Mesendoderm (in vitro differentiated cells): ENCODE measurements around the gene SIRPA.

ENCODE experiments used
- DNase-seq: peaks from one replicate; pipeline ENCODE4 v3.0.0; 2013
- H2AK5ac ChIP-seq: 2 replicates; pipeline ENCODE4 v1.6.1; 2013; ENCODE audit warnings: low read length, inconsistent platforms
- H2BK120ac ChIP-seq: 2 replicates; pipeline ENCODE4 v1.6.1; 2013; ENCODE audit warnings: low read depth, mild to moderate bottlenecking, low read length, moderate library complexity, mixed read lengths
- H2BK15ac ChIP-seq: replicated peaks from 2 replicates; pipeline ENCODE4 v1.6.1; 2013; ENCODE audit warnings: low read depth, mild to moderate bottlenecking, moderate library complexity
- H2BK5ac ChIP-seq: 2 replicates; pipeline ENCODE4 v1.6.1; 2013; ENCODE audit warnings: low read length, inconsistent platforms
- H3K18ac ChIP-seq: 2 replicates; pipeline ENCODE4 v1.6.1; 2013; ENCODE audit warnings: mild to moderate bottlenecking, low read length, mixed read lengths
- H3K23ac ChIP-seq: one replicate; pipeline ENCODE4 v1.6.1; 2013; ENCODE audit warnings: low read length
- H3K27ac ChIP-seq: 2 replicates; pipeline ENCODE4 v1.5.1; 2013; ENCODE audit warnings: low read depth, mild to moderate bottlenecking, inconsistent platforms, low read length, moderate library complexity
- H3K27me3 ChIP-seq: 2 replicates; pipeline ENCODE4 v1.6.1; 2013; ENCODE audit warnings: low read length, control low read depth, mild to moderate bottlenecking, inconsistent platforms; ENCODE audit not compliant: insufficient read depth, poor library complexity
- H3K36me3 ChIP-seq: 2 replicates; pipeline ENCODE4 v1.6.1; 2013; ENCODE audit warnings: low read length, inconsistent platforms; ENCODE audit not compliant: control insufficient read depth, insufficient read depth
- H3K4ac ChIP-seq: one replicate; pipeline ENCODE4 v1.6.1; 2013; ENCODE audit warnings: low read depth, mild to moderate bottlenecking, low read length, moderate library complexity
- H3K4me1 ChIP-seq: 2 replicates; pipeline ENCODE4 v1.6.1; 2013; ENCODE audit warnings: low read depth, low read length, inconsistent platforms; ENCODE audit not compliant: control insufficient read depth
- H3K4me2 ChIP-seq: 2 replicates; pipeline ENCODE4 v1.6.1; 2013; ENCODE audit warnings: low read length
- H3K4me3 ChIP-seq: 2 replicates; pipeline ENCODE4 v1.5.1; 2013; ENCODE audit warnings: mild to moderate bottlenecking, low read length
- H3K56ac ChIP-seq: one replicate; pipeline ENCODE4 v1.6.1; 2013; ENCODE audit warnings: low read length
- H3K79me1 ChIP-seq: 2 replicates; pipeline ENCODE4 v1.6.1; 2013; ENCODE audit warnings: low read length, inconsistent platforms
- H3K79me2 ChIP-seq: 2 replicates; pipeline ENCODE4 v1.6.1; 2013; ENCODE audit warnings: mild to moderate bottlenecking, low read length; ENCODE audit not compliant: control insufficient read depth, insufficient read depth
- H3K9ac ChIP-seq: 2 replicates; pipeline ENCODE4 v1.6.1; 2013; ENCODE audit warnings: low read length, inconsistent platforms
- H4K5ac ChIP-seq: one replicate; pipeline ENCODE4 v1.6.1; 2013; ENCODE audit warnings: low read length
- H4K8ac ChIP-seq: one replicate; pipeline ENCODE4 v1.6.1; 2013; ENCODE audit warnings: low read depth, mild to moderate bottlenecking, control low read depth, low read length, moderate library complexity
- WGBS: extraction: QIAGEN DNeasy Blood & Tissue Kit; methylation state at CpG from one replicate; pipeline ENCODE4 v1.1.7; 2013; ENCODE audit warnings: low lambda C conversion rate, missing lambda C conversion rate; ENCODE audit not compliant: insufficient coverage; ENCODE audit errors: extremely low coverage; 5-methylcytosine and 5-hydroxymethylcytosine counted together

SIRPA gene

DNA sequence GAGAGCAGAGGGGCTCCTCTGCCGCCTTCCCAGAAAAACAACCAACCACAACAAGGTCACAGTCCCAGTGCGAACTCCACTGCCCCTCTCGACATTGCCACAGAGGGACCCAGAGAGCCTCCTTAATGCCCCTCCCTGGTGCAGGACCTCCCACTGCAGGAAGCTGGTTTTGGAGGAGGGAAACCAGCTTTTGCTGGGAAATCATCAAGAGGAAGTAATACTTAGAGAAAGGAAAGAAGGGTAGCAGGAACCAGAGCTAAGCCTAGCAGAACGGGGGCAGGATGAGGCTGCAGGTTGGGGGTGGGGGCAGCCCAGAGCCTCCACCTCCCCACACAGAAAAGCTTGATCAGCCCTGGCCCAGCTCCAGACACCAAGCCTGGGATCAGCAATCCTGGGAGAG is 37.7 kb upstream of the SIRPA start:
- H4K5ac ChIP-seq, result no peak overlapping the region
- no peak overlapping the region for H4K8ac ChIP-seq
- H3K23ac ChIP-seq, result no peak overlapping the region
- H3K4me3 ChIP-seq, result no peak overlapping the region
- no peak overlapping the region for H2BK5ac ChIP-seq
- WGBS, result no CpG with 5 or more reads among the region's 4 CpGs
- no peaks in the 10 kb centered on the region for H3K79me2 ChIP-seq
- H3K27ac ChIP-seq, result no peak overlapping the region
- no peaks in the 10 kb centered on the region for H3K27me3 ChIP-seq
- no peaks in the 10 kb centered on the region for H3K36me3 ChIP-seq
- peak overlapping the region; percentile 22 for H3K18ac ChIP-seq
- no peak overlapping the region for H3K56ac ChIP-seq
- H3K4me2 ChIP-seq, result no peak overlapping the region
- peak; percentile 81 for DNase-seq
- no peaks in the 10 kb centered on the region for H3K79me1 ChIP-seq
- H3K4ac ChIP-seq, result no peak overlapping the region
- no peak overlapping the region for H2AK5ac ChIP-seq
- peaks cover 2% of the 10 kb centered on the region for H3K4me1 ChIP-seq
- no peak overlapping the region for H2BK120ac ChIP-seq
- peak overlapping the region; percentile 5 for H3K9ac ChIP-seq
- H2BK15ac ChIP-seq, result no peak overlapping the region

DNA sequence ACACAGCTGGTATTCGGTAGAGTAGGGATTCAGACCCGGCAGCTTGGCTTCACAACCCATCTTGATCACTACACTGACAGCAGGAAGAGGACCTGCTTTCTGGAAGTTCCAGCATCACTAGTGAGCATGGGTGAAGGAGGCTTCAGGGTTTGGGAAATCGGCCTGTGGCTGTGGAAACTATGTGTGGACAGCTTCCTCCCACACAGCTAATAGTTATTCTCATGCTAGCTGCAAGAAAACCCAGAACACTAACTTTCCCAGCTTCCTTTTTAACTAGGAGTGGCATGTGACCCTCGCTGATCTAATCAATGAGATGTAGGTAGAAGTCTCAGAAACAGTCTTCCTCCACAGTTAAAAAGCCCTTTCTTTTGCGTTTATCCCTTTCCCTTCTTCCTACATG is 36.3 kb upstream of the SIRPA start:
- Histone ChIP-seq H2BK5ac (no peak overlapping the region), H2AK5ac (no peak overlapping the region), H3K27ac (no peak overlapping the region), H3K79me1 (no peaks in the 10 kb centered on the region), H3K9ac (no peak overlapping the region), H2BK120ac (no peak overlapping the region), H3K36me3 (no peaks in the 10 kb centered on the region), H3K18ac (no peak overlapping the region), H3K79me2 (no peaks in the 10 kb centered on the region), H3K27me3 (no peaks in the 10 kb centered on the region), H3K56ac (no peak overlapping the region), H2BK15ac (no peak overlapping the region), H3K4me1 (peaks cover 2% of the 10 kb centered on the region), H3K4me2 (no peak overlapping the region), H4K5ac (no peak overlapping the region), H3K23ac (no peak overlapping the region), H4K8ac (no peak overlapping the region), H3K4me3 (no peak overlapping the region), H3K4ac (no peak overlapping the region)
- DNase-seq, result no peak
- no CpG with 5 or more reads among the region's 5 CpGs for WGBS

DNA sequence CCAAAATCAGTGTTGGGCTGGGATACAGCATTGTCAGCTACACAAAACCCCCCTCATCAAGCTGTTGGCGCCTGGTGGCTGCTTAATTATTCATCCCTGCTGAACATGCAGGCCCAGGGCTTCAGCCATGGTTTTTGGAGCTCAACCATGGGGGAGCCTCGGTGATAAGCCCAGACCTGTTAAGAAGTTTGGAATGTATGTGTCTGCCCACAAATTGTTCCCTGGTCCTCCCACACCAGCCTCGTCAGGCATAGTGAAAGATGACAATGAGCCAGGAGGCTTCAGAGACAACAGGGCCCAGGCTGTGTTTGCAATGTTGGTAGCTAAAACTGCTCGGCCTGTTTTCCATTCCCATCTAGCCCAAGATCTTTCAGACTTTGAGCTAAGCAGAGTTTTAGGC is 34.8 kb upstream of the SIRPA start:
- no peak overlapping the region for H2BK120ac ChIP-seq
- no CpG with 5 or more reads among the region's 4 CpGs for WGBS

DNA sequence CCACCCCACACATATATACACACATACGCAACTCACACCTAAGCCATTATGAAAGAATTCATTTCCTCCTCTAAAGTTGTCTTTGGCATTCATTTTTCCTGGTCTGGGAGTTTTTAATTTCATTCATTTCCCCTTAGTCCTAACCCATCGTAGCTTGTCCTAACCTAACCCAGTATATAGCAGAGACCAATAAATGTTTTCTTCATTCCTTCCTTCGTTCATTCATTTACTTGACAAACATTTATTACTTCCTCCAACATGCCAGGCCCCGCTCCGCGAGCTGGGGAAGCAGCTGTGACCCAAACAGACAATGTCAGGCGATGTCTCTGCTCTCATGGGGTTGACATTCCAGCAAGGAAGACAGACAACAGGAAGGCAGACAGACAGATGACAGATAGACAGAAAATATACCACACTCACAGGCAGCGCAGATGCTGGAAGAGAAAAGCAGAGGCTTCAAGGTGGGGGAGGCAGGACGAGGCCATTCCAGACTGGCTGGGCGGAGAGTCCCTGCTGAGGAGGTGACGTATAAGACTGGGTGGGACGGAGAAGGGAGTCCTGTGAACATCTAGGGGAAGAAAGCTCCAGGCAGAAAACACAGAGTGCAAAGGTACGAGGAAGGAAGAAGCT is 33.7 kb upstream of the SIRPA start:
- no peak overlapping the region for H3K4ac ChIP-seq
- no peak overlapping the region for H3K4me3 ChIP-seq
- no peak overlapping the region for H3K27ac ChIP-seq
- no peaks in the 10 kb centered on the region for H3K79me1 ChIP-seq
- H3K18ac ChIP-seq, result no peak overlapping the region
- H3K79me2 ChIP-seq, result no peaks in the 10 kb centered on the region
- H3K56ac ChIP-seq, result no peak overlapping the region
- no peak overlapping the region for H4K8ac ChIP-seq
- no peaks in the 10 kb centered on the region for H3K36me3 ChIP-seq
- 100% methylated on average over 1 of the region's 13 CpGs for WGBS
- no peak overlapping the region for H2AK5ac ChIP-seq
- H3K4me1 ChIP-seq, result peaks cover 2% of the 10 kb centered on the region
- DNase-seq, result no peak
- no peak overlapping the region for H3K4me2 ChIP-seq
- H2BK120ac ChIP-seq, result no peak overlapping the region
- no peak overlapping the region for H3K9ac ChIP-seq
- no peak overlapping the region for H2BK5ac ChIP-seq
- H3K27me3 ChIP-seq, result no peaks in the 10 kb centered on the region
- no peak overlapping the region for H3K23ac ChIP-seq
- no peak overlapping the region for H2BK15ac ChIP-seq
- no peak overlapping the region for H4K5ac ChIP-seq

More for the DNA sequence above, 34.8 kb upstream of the SIRPA start:
- H3K18ac ChIP-seq, result no peak overlapping the region
- H3K56ac ChIP-seq, result no peak overlapping the region
- peak; percentile 76 for DNase-seq
- H3K9ac ChIP-seq, result no peak overlapping the region
- no peaks in the 10 kb centered on the region for H3K27me3 ChIP-seq
- no peak overlapping the region for H3K4me2 ChIP-seq
- no peaks in the 10 kb centered on the region for H3K79me2 ChIP-seq
- H2AK5ac ChIP-seq, result no peak overlapping the region
- no peak overlapping the region for H3K23ac ChIP-seq
- H3K27ac ChIP-seq, result no peak overlapping the region
- no peak overlapping the region for H3K4me3 ChIP-seq
- no peak overlapping the region for H2BK15ac ChIP-seq
- H3K79me1 ChIP-seq, result no peaks in the 10 kb centered on the region
- no peak overlapping the region for H4K5ac ChIP-seq
- peaks cover 2% of the 10 kb centered on the region for H3K4me1 ChIP-seq
- no peak overlapping the region for H3K4ac ChIP-seq
- H2BK5ac ChIP-seq, result no peak overlapping the region
- no peaks in the 10 kb centered on the region for H3K36me3 ChIP-seq
- H4K8ac ChIP-seq, result no peak overlapping the region

DNA sequence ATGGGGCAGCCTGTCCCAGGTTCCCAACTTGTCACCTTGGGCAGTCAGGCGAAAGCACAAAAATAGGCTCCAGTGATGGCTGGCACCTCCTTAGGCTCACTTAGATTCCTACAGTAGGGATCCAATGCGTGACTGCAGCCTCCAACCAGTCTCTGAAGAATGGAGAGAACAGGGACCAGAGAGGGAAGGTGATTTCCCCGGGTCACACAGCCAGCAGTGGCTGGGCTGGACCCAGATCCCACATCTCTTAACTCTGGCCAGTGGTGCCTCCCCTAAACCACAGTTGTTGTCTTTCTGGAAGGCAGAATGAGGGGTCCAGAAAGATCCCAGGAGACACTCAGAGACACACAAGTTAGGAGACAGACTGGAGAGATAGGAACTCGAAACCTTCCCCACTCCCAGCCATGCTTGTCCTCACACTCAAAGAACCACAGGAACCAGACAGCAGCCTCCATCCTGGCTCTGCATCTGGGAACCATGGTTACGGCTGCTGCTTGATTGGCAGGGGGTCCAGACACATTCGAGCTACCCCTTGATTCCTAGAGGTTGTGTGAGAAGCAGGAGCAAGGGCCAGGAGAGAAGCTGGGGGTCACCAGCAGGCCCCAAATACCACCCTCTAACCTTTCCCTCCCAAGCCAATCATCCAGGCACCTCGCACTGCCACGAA is 33.1 kb upstream of the SIRPA start:
- Histone ChIP-seq H3K9ac (no peak overlapping the region), H3K27ac (no peak overlapping the region), H4K8ac (no peak overlapping the region), H2BK15ac (no peak overlapping the region), H3K18ac (no peak overlapping the region), H4K5ac (no peak overlapping the region), H3K23ac (no peak overlapping the region), H3K79me1 (no peaks in the 10 kb centered on the region), H3K36me3 (no peaks in the 10 kb centered on the region), H3K4me3 (no peak overlapping the region), H3K4ac (no peak overlapping the region), H3K4me1 (peaks cover 2% of the 10 kb centered on the region), H2BK5ac (no peak overlapping the region), H3K27me3 (no peaks in the 10 kb centered on the region), H3K4me2 (no peak overlapping the region), H3K56ac (no peak overlapping the region), H2BK120ac (no peak overlapping the region), H3K79me2 (no peaks in the 10 kb centered on the region), H2AK5ac (no peak overlapping the region)
- peak; percentile 55 for DNase-seq
- no CpG with 5 or more reads among the region's 8 CpGs for WGBS

DNA sequence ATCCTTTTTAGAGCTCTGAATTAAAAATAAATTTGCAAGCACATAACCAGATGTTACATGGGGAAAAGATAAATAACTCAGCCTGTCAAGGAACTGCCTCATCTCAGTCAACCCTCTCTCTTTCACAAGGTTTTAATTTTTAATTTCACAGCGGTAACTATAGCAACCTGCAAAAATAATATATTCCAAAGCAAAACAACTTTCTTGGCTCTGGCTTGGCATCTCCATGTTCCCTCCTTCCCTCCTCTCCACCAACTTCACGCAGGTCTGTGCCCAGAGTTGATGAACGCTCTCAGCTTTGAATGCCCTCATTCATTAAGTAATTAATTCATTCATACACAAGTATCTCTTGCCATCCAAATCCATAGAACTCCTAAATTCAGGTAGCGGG is 32.5 kb upstream of the SIRPA start:
- Histone ChIP-seq H3K23ac (no peak overlapping the region), H3K18ac (no peak overlapping the region), H3K4me2 (no peak overlapping the region), H3K27ac (no peak overlapping the region), H2AK5ac (no peak overlapping the region), H4K5ac (no peak overlapping the region), H3K27me3 (no peaks in the 10 kb centered on the region), H3K9ac (no peak overlapping the region), H3K4me3 (no peak overlapping the region), H2BK5ac (no peak overlapping the region), H4K8ac (no peak overlapping the region), H3K4ac (no peak overlapping the region), H2BK120ac (no peak overlapping the region), H3K79me1 (no peaks in the 10 kb centered on the region), H3K79me2 (no peaks in the 10 kb centered on the region), H3K36me3 (no peaks in the 10 kb centered on the region), H2BK15ac (no peak overlapping the region), H3K4me1 (peaks cover 2% of the 10 kb centered on the region), H3K56ac (no peak overlapping the region)
- WGBS, result no CpG with 5 or more reads among the region's 4 CpGs
- DNase-seq, result no peak
